GM12872 (cell line): ENCODE results near the gene POFUT1.

Source experiments
- TF ChIP-seq, protein P1 (sequence below): IDR thresholded peaks from 3 replicates; pipeline ENCODE4 v1.5.1; 2011; ENCODE audit warnings: low read depth, mild to moderate bottlenecking, low read length, moderate library complexity; ENCODE audit not compliant: insufficient read depth

Gene POFUT1

DNA sequence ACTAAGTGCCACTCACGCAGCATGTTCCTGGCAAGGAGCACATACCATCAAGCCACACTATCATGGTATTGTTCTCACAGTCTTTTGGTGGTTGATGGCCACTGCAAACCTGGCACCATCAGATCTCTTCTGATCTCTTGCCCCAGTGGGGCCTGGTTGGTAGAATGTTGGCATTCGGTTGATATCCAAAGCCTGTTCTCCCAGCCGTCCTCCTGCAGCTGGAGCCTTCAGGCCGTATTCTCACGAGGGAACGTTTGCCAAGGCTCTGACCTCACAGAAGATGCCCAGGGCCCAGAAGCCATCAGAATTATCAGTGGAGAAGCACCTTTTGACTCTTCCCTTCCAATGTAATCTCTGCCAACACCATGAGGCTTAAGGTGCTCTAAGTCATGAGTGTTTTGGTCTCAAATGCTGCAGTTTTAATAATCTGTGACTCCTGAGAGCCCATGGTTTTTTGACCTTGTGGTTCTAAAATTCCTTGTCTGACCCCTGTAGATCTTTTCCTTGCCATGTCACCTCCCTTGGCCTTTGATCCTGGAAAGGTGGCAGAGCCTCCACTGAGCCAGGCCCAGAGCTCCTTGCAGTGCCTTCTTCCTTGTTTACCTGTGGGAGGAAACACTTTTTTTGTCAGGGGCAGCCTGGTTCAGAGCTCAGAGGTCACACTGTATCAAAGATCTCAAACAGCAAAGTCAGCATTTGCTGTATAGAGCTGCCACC, 27.8 kb downstream of the POFUT1 start:
- TF ChIP-seq, protein P1, sequence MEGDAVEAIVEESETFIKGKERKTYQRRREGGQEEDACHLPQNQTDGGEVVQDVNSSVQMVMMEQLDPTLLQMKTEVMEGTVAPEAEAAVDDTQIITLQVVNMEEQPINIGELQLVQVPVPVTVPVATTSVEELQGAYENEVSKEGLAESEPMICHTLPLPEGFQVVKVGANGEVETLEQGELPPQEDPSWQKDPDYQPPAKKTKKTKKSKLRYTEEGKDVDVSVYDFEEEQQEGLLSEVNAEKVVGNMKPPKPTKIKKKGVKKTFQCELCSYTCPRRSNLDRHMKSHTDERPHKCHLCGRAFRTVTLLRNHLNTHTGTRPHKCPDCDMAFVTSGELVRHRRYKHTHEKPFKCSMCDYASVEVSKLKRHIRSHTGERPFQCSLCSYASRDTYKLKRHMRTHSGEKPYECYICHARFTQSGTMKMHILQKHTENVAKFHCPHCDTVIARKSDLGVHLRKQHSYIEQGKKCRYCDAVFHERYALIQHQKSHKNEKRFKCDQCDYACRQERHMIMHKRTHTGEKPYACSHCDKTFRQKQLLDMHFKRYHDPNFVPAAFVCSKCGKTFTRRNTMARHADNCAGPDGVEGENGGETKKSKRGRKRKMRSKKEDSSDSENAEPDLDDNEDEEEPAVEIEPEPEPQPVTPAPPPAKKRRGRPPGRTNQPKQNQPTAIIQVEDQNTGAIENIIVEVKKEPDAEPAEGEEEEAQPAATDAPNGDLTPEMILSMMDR, result no peak

DNA sequence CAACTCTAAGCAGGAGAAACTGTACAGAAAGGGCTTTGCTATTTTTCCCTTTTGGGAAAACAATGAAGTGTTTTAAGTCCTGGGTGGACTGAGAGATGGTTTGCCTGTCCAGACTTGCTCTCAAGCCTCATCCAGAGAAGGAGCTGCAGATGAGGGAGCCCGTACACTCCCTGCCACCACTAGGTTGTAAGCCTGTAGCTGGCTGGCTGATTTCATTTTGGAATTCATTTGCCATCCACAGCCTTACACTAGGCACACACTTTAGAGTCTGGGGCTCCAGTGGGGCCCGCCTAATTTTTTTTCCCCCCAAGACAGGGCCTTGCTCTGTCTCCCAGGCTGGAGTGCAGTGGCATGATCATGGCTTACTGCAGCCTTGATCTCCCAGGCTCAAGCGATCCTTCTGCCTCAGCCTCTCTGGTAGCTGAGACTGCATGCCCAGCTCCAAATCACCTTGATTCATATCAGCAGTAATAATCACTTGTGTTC, 28.4 kb downstream of the POFUT1 start:
- TF ChIP-seq, protein P1, result no peak

DNA sequence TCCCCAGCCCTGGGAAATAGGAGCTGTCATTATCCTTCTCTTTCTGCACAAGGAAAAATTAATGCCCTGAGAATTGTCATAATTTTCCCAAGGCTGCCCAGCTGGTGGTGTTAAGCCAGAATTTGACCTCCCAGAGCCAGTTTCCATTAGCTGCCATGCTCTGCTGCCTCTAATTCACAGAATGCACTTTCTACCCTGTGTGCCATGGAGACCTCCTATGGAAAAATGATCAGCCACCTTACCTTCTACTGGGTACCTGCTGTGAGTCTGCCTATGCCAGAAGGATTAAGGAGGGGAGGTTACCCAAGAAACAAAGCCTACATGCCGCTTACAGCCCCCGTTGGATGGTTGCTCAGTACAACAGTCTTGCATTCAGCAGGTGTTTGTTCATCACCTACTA, 29.1 kb downstream of the POFUT1 start:
- TF ChIP-seq, protein P1, result no peak

DNA sequence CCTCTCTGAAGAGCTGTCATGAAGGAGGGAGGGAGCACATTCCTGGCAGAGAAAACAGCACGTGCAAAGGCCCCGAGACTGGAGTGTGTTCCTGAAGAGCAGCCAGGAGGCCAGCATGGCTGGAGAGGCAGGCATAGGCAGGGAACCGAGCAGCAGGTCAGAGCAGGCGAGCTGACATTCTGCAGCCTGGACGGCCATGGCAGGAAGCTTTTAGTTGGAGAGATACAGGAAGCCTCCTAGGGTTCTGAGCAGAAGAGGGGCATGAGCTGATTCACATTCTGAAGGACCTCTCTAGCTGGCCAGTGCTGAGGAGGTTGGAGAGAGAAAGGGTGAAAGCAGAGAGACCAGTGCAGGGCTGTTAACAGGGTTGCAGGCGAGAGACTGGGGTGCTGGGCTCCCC, 29.7 kb downstream of the POFUT1 start:
- TF ChIP-seq, protein P1, result no peak

DNA sequence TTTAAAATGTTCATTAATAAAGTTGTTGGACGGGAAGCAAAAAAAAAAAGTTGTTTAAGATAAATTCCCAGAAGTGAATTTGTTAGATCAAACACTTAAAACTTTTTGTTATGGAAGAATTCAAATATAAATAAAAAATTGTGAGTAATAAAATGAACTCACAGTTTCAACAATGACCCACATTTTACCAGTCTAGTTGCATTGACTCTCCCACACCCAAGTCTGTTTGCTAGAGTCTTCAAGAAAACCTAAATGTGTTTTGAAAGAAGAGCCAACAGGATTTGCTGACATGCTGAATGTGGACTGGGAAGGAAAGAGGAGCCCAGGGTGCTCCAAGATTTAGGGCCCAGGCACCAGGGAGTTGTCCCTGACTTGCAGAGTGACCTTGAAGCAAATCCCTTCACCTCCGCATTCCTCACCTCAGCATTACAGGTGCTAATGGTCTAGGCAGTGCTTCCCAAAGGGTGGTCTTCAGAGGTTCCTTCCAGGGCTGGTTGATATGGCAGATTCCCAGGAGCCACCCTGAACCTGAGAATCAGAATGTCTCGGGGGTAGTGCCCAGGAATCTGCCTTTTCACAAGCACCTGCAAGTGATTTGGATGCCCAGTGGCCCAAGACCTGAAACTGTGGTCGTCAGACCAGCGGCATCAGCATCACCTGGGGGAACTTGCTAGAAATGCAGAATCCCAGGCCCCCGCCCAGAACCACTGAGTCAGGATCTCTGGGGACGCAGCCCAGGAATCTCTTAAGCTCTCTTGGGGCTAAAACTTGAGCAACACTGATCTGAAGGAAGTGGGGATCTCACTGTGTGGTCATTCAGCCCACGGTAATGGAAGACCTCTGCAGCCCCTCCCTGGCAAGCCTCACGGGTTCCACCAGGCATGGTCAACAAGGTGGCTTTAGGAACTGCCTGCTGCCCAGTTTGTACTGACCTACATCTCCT, 31.1 kb downstream of the POFUT1 start:
- TF ChIP-seq, protein P1, result no peak

DNA sequence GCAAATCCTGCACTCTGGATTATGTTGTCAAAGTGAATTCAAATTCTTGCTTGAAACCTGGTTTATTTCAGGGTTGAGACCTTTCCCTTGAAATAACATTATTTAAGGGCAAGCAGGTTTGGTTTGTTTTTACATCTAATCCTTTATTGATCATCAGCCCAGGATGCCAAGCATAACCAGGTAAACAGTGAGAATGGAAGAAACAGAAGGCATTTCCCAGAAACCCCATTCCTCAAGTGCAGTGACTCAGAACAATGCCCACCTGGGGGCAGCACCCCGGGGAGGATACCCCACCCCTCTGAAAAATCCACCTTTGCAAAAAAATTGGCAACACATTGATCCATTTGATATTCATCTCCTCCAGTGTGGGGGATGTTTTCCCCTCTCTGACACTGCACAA, 32.5 kb downstream of the POFUT1 start:
- TF ChIP-seq, protein P1, result peak; percentile 29; the same call in 2 of the 3 replicates

DNA sequence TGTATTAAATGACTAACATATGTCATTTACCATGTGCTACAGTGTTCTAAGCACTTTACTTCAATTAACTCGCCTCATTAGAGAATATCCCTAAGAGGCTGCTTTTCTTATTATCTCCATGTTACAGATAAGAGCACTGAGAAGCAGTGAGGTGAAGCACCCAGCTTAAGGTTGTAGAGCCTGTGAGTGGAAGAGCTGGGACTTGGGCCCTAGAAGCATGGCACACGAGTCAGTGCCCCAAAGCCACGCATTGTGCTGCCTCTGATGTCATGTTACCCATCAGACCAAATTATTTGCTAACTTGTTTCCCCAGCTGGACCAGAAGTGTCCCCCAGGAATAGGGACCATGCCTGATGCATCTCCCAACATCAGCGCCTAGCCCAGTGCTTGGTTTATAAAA, 34.1 kb downstream of the POFUT1 start:
- TF ChIP-seq, protein P1, result no peak
